GM12878 (cell line): ENCODE measurements around the gene KDM6A. TPM values are rescaled to one million over a fixed set of nuclear protein-coding genes. Genes with fewer than 3 reads are reported as not detected.
"Not testable (repeated sequence)": the region's sequence is repeated elsewhere in the genome, so short reads cannot be mapped to it uniquely, and the experiment has no call there.

Source experiments
- ATAC-seq: fragments of 200-7000 bp; cut with Tn5 transposase; 3 replicates; pipeline ENCODE4 v1.9.1; 2020; ENCODE audit warnings: mild to moderate bottlenecking, moderate library complexity
- BruUV-seq: library from RNA; stranded (reverse); fragments of 400-500 nt; replicated peaks from 2 replicates; lab custom pipeline; 2021; lab: Mats Ljungman, UMichigan
- CTCF ChIA-PET: fragments of 300-600 bp; sonication (Branson Sonifier 250); formaldehyde crosslinking; extraction: SDS; loops from one replicate; lab custom pipeline; 2021; ENCODE audit warnings: inconsistent platforms; lab: Yijun Ruan, JAX
- POLR2A ChIA-PET: fragments of 350-600 bp; formaldehyde crosslinking; extraction: SDS; loops from one replicate; lab custom pipeline; 2021; ENCODE audit warnings: inconsistent platforms; lab: Charles Lee
- RAD21 ChIA-PET: fragments of 300-600 bp; sonication (Branson Sonifier 250); formaldehyde crosslinking; loops from one replicate; lab custom pipeline; 2023; ENCODE audit warnings: antibody characterized with exemption; ENCODE audit not compliant: unreplicated experiment; lab: Charles Lee
- SMC1A ChIA-PET: fragments of 300-600 bp; sonication (Branson Sonifier 250); formaldehyde crosslinking; loops from one replicate; lab custom pipeline; 2023; ENCODE audit not compliant: unreplicated experiment, uncharacterized antibody; lab: Charles Lee
- DNase-seq: peaks from one replicate; pipeline ENCODE4 v3.0.0-alpha.2; 2011; ENCODE audit warnings: low read depth, low spot score
- FAIRE-seq: peaks from 3 replicates; lab custom pipeline; 2011; peaks lifted over from hg19 to GRCh38; lab: Jason Lieb, UNC
- H2AFZ ChIP-seq: 2 replicates; pipeline ENCODE4 v1.6.0; 2011; ENCODE audit warnings: low read depth, low read length, control low read depth; ENCODE audit not compliant: control insufficient read depth
- H3K27ac ChIP-seq: 2 replicates; pipeline ENCODE4 v1.5.1; 2011; ENCODE audit warnings: control low read depth; ENCODE audit not compliant: control insufficient read depth, insufficient read depth
- H3K27me3 ChIP-seq, 2 experiments: replicated peaks in 1 of 2; 2 replicates each; pipeline versions ENCODE4 v1.6.0 to v1.6.1; 2011; ENCODE audit warnings: low read length in 1 of 2; ENCODE audit not compliant: control insufficient read depth in 2 of 2, insufficient read depth in 2 of 2
- H3K36me3 ChIP-seq, 2 experiments: 2 replicates each; pipeline ENCODE4 v1.5.1; 2011; ENCODE audit warnings: low read length in 1 of 2; ENCODE audit not compliant: control insufficient read depth in 2 of 2, insufficient read depth in 2 of 2
- H3K4me1 ChIP-seq: 2 replicates; pipeline ENCODE4 v1.6.1; 2011; ENCODE audit warnings: mild to moderate bottlenecking, low read length, moderate library complexity, mixed read lengths; ENCODE audit not compliant: control insufficient read depth, insufficient read depth
- H3K4me2 ChIP-seq: 2 replicates; pipeline ENCODE4 v1.6.0; 2011; ENCODE audit warnings: control low read depth; ENCODE audit not compliant: control insufficient read depth, insufficient read depth
- H3K4me3 ChIP-seq: fragments of 200-600 bp; sonication (generic); 2 replicates; pipeline ENCODE4 v1.5.1; 2016
- H3K79me2 ChIP-seq: 2 replicates; pipeline ENCODE4 v1.6.0; 2011; ENCODE audit warnings: low read length; ENCODE audit not compliant: control insufficient read depth, insufficient read depth
- H3K9ac ChIP-seq: 2 replicates; pipeline ENCODE4 v1.8.0; 2011; ENCODE audit warnings: low read length, control low read depth, mixed read lengths; ENCODE audit not compliant: control insufficient read depth, insufficient read depth
- H3K9me3 ChIP-seq: replicated peaks from 3 replicates; pipeline ENCODE4 v1.5.1; 2011; ENCODE audit warnings: mild to moderate bottlenecking, low read length; ENCODE audit not compliant: control insufficient read depth, insufficient read depth
- H4K20me1 ChIP-seq: 2 replicates; pipeline ENCODE4 v1.6.0; 2011; ENCODE audit not compliant: control insufficient read depth, insufficient read depth
- CHD2 ChIP-seq: IDR thresholded peaks from 2 replicates; pipeline ENCODE4 v1.6.1; 2011; ENCODE audit warnings: low read depth, low read length, improper control_type of control experiment, borderline replicate concordance
- GATAD2B ChIP-seq: fragments of 450-650 bp; conservative IDR thresholded peaks from 2 replicates; pipeline ENCODE4 v1.6.1; 2017; ENCODE audit warnings: low read depth, mild to moderate bottlenecking, moderate library complexity
- HDAC6 ChIP-seq: fragments of 200-600 bp; sonication (generic); IDR thresholded peaks from one replicate; pipeline ENCODE4 v1.8.0; 2017; ENCODE audit warnings: antibody characterized with exemption; ENCODE audit not compliant: unreplicated experiment
- IRF3 ChIP-seq: fragments of 450-650 bp; IDR thresholded peaks from 2 replicates; pipeline ENCODE4 v1.6.1; 2014; ENCODE audit warnings: mild to moderate bottlenecking
- PAX8 ChIP-seq: fragments of 450-650 bp; IDR thresholded peaks from 2 replicates; pipeline ENCODE4 v1.6.1; 2017; ENCODE audit warnings: mild to moderate bottlenecking, moderate library complexity
- TAF1 ChIP-seq: IDR thresholded peaks from 2 replicates; pipeline ENCODE4 v1.6.1; 2011; ENCODE audit warnings: mild to moderate bottlenecking, low read depth, low read length, borderline replicate concordance
- TCF12 ChIP-seq: IDR thresholded peaks from 2 replicates; pipeline ENCODE4 v1.6.1; 2011; ENCODE audit warnings: low read depth, mild to moderate bottlenecking, low read length
- ZBTB33 ChIP-seq: fragments of 450-650 bp; IDR thresholded peaks from 2 replicates; pipeline ENCODE4 v1.6.1; 2017; ENCODE audit warnings: mild to moderate bottlenecking
- WGBS: methylation state at CpG from one replicate; pipeline ENCODE4 v1.1.6; 2016; ENCODE audit warnings: low lambda C conversion rate; ENCODE audit not compliant: insufficient replicate concordance, insufficient coverage; ENCODE audit errors: missing lambda C conversion rate; 5-methylcytosine and 5-hydroxymethylcytosine counted together
- in situ Hi-C: fragments of 300-500 bp; cut with MboI; formaldehyde crosslinking; loops from 9 replicates; pipeline ENCODE4 v1.14.3; 2018; ENCODE audit warnings: mixed read lengths
- intact Hi-C: fragments of 100-400 bp; cut with micrococcal nuclease; formaldehyde crosslinking; loops from one replicate; pipeline ENCODE4 v1.14.2; 2022; ENCODE audit not compliant: unreplicated experiment
- polyA plus RNA-seq, 11 experiments: library from polyadenylated mRNA; depleted of rRNA in 4 of 11; unstranded in 6 of 11; stranded (reverse) in 5 of 11; fragments of >200 nt; fragmentation: Nextera tagmentation in 4 of 11; fragmentation: Illumina TruSeq in 1 of 11; extraction: Ambion mirVana in 4 of 11; extraction: Trizol in 1 of 11; gene quantifications; 1 replicate in 1 of 11; 2 replicates in 10 of 11; pipeline versions ENCODE4 v1.2.1 to v1.2.3, GENCODE V29; 2011 to 2016; ENCODE audit warnings: inconsistent platforms in 2 of 11, missing spikeins in 2 of 11, low read depth in 1 of 11
- total RNA-seq, 4 experiments: library from RNA; depleted of rRNA in 3 of 4; stranded (reverse); fragments of >200 nt in 3 of 4; fragmentation: Illumina TruSeq in 1 of 4; extraction: Trizol in 1 of 4; gene quantifications; 2 replicates each; pipeline versions ENCODE4 v1.2.1 to v1.2.3, GENCODE V29; 2013 to 2021
- TF ChIP-seq, protein P1 (sequence below): IDR thresholded peaks from 2 replicates; pipeline ENCODE4 v1.6.1; 2011; ENCODE audit warnings: low read depth, mild to moderate bottlenecking, low read length, moderate library complexity, borderline replicate concordance; ENCODE audit errors: extremely low read depth

Gene KDM6A
- total and polyA plus RNA-seq, 10 of the 15 experiments (the other 5 are each of a cell fraction or from before 2014, with no cell fraction given) = 7.9 to 29.0 (median 20.4) TPM

- TF ChIP-seq IRF3 (peak; percentile 75), TCF12 (0 out of 2 replicates have a peak, but pooled peaks have one; percentile 7), PAX8 (no peak), GATAD2B (no peak), ZBTB33 (no peak), TAF1 (peak; percentile 71), HDAC6 (no peak), CHD2 (peak; percentile 91)
- TF ChIP-seq, protein P1, sequence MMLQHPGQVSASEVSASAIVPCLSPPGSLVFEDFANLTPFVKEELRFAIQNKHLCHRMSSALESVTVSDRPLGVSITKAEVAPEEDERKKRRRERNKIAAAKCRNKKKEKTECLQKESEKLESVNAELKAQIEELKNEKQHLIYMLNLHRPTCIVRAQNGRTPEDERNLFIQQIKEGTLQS = peak; percentile 79; the same call in 1 of the 2 replicates
Measured at GRCh38 chrX:44872821-44873414, at the start of gene KDM6A (continued).

DNA sequence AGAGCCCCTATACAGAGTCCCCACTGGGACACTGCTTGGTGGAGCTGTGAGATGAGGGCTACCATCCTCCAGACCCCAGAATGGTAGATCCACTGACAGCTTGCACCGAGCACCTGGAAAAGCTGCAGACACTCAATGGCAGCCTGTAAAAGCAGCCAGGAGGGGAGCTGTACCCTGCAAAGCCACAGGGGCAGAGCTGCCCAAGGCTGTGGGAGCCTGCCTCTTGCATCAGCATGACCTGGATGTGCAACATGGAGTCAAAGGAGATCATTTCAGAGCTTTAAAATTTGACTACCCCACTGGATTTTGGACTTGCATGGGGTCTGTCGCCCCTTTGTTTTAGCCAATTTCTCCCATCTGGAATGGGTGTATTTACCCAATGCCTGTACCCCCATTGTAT lies 49.8 kb upstream of the KDM6A start:
- RAD21 ChIA-PET, intact Hi-C loops, CTCF ChIA-PET, SMC1A ChIA-PET, H2AFZ ChIP-seq, H3K4me3 ChIP-seq, FAIRE-seq, in situ Hi-C loops, H3K27ac ChIP-seq, BruUV-seq, H3K9ac ChIP-seq, H3K27me3 ChIP-seq, ATAC-seq, H3K36me3 ChIP-seq, H3K4me2 ChIP-seq, DNase-seq, POLR2A ChIA-PET, H3K4me1 ChIP-seq, H4K20me1 ChIP-seq, H3K9me3 ChIP-seq, H3K79me2 ChIP-seq: not testable (repeated sequence)
- WGBS = 80% methylated on average over 2 of the region's 2 CpGs
